HG03196 (cell line): ENCODE data around the gene PDK2.

Experiments
- ATAC-seq: cut with Tn5 transposase; IDR thresholded peaks from one replicate; pipeline ENCODE4 v1.9.1; 2021; ENCODE audit not compliant: unreplicated experiment

The PDK2 gene

DNA sequence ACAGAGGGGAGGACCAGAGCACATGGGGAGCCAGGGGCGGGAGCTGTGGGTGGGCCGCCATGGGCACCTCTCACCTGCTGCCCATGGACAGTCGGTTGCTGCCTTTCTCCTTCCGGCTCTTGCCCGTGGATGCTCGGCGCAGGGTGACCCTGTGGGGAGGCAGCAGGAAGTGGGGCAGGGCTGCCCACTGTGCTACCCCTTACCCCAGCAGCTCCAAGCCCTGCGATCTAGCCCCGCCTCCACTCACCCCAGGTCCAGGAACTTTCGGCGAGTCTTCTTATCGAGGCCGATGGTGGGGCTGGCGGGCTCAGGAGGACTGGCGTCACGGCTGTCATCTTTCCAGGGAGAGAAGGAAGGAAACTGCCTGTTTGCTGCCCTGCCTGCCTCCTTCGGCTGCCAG lies 20.6 kb downstream of the PDK2 start:
- ATAC-seq, result no peak

DNA sequence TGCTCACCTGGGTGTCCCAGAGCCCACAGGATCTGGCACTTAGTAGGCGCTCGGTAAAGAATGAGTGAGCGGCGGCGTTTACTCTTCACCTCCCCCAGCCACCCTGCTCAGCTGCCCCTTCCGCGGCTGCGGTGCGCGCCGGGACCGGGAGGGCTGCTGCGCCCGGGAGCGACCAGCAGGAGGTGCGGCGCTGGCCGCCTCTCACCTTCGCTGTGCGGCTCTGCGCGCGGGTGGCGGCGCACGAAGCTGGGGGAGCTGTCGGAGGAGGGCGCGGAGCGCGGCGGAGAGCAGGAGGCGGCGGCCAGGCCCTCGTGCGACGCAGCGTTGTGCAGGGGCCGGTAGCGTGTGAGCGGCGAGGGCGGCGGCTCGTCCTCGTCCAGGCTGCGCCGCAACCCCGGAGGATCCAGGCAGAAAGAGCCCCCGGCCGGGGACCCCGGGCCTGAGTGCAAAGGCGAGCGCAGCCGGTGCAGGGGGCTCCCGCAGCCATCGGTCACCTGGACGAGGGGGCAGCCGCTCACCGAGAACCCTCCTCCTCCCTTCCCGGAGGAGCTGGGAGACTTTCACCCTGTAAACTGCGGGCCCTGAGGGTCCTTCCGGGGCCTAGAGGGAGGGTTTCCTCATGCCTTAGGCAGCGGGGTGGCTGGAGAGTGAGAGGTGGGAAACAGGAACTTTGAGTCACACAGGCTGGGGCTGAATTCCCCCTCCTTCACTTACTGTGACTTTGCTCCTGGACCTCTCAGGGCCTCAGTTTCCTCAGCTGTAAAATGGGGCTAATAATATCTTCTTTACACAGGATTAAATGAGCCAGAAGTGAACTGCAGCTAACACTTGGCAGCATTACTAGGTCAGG lies 22.3 kb downstream of the PDK2 start:
- ATAC-seq, result no peak

DNA sequence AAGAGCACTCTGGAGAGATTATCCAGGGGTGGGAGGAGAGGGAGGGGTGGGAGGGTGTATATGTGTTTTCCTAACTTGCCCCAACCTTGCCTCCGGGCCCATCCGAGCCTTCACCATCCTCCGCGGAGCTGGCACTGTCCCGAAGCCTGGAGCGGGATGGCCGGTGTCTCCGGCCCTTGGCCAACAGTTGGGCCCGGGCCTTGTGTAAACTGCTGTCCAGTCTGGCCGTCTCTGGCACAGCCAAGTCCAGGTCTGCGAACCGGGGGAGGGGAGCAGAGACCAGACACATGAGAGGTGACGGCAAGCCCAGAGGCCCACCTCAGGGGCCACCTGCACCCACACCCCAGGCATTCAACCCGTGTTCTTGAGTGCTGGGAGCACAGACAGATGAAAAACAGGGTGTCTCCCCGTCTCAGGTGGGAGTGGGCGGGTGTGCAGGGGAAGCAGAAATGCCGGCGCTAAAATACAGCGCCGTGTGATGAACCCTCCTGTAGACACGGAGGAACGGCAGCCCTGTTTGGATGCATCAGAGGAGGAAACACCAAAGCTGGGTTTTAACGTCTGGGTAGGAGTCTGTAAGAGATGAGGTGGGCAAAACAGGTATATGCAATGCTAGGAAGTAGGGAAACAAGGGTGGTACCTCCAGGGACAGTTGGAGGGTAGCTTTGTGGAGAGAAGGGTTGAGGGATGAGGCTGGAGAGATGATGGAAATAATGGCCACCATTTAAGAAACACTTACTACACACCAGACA lies 23.1 kb downstream of the PDK2 start:
- no peak for ATAC-seq

DNA sequence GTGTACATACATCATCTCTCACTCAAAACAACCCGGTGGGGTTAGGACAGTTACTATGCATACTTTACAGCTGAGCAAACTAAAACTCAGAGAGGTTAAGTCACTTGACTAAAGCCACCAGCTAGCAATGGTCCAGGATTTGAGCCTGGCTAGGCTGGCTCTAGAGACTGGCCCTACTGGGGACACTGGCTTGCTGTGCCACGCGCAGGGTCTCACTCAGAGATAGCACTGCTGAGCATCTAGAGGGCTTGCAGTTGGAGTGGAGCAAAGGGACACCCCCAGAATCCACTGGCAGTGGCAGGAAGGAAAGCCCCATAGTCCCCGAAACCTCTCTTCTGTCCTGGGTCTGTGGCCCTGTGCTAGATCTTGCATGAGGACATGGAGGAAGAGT lies 23.7 kb downstream of the PDK2 start:
- ATAC-seq, result no peak

DNA sequence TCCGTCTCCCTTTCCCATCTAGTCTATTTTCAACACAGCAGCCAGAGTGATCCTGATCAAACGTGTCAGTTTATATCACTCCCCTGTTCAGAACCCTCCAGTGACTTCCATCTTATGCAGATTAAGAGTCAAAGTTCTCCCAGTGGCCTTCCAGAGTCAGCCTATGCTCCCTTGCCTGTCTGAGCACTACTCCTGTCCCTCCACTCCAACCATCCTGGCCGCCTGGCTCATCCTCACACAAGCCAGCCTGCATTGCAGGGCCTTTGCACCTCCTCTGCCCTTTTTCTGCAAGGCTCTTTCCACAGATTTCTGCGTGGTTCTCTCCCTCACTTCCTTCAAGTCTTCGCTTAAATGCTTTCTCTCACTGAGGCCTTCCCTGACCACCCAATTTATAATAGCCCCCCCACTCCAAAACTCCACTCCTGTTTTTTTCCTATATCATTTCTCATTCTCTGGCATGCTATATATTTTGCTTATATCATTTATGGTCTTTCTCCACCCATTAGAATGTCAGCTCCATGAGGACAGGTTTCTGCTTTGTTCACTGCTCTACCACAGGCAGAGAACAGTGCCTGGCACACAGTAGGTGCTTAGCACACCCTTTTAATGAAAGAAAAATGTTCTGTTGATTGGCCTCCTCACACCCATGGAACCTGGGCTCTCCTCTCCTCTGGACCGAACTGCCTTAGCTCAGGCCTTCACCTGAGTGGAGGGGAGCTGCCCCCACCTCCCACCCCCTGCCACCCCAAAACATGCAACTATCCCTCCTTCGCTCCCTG lies 25.5 kb downstream of the PDK2 start:
- no peak for ATAC-seq

DNA sequence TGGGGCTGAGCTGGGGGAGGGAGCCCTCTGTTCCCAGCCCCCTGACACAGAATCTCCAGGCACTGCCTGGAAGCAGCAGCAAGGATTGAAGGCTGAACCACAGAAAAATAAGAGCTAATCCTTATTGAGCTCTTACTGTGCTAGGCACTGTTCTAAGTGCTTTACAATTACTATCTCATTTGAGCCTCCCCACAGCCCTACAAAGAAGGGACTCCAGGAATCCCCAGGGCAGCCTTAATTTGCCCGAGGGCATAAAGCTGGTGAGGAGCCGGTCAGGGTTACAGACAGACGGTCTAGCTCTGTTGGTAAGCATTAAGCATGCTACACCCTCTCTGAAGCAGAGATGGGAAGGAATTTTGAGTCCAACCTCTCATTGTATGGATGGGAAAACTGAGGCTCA lies 27.8 kb downstream of the PDK2 start:
- no peak for ATAC-seq

DNA sequence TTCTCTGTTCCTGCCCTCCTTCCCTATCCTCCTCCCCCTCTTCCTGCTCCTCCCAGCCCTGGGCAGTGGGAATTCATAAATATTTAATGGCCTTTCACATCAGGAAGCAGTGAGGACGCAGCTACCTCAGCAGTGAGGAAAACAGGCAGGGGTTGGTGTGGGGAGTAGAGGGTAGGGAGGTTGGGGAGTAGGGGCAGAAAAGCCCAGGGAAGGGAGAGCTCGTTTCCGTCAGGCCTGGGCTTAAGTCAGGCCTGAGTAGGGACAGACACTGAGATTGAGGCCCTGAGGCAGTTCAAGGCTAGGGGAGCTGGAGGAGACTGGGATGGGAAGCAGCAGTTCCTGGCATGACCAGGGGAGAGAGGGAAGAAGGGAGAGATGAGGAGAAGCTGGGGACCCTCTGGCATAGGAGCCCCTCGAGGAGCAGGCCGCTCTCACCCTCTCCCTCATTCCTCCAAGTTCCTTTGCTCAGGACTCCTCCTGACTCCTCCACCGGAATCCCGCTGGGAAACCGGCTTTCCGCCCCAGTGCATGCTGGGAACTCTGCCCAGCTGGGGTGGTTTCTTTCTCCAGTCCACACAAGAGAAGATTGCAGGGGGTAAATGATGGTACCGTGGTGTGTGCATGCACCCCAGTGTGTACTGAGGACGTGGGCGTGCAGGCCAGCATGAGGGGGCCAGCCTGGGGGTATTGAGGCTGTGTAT lies 28.6 kb downstream of the PDK2 start:
- no peak for ATAC-seq

DNA sequence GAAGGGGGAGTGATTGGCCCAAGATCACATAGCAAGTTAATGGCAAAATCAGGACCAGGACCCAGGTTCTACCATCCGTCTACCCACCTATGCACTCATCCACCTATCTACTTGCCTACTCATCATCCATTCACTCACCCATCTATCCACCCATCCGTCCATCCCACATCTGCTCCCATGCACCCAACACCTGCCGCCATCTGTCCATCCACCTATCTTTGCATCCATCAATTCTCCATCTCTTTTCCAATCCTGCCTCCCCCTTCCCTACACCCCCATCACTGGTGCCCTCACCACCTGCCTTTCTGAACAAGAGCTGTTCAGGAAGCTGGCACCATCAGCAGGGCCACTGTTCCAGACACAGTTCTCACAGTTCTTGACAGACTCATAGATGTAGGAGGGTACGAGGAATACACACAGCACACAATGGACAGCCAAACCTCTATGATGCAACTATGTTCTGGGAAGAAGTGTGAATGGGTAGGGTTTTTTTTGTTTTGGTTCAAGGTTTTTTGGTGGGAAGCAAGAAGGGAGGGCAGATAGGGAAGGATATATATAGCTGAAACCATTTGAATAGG lies 30.4 kb downstream of the PDK2 start:
- ATAC-seq, result no peak

DNA sequence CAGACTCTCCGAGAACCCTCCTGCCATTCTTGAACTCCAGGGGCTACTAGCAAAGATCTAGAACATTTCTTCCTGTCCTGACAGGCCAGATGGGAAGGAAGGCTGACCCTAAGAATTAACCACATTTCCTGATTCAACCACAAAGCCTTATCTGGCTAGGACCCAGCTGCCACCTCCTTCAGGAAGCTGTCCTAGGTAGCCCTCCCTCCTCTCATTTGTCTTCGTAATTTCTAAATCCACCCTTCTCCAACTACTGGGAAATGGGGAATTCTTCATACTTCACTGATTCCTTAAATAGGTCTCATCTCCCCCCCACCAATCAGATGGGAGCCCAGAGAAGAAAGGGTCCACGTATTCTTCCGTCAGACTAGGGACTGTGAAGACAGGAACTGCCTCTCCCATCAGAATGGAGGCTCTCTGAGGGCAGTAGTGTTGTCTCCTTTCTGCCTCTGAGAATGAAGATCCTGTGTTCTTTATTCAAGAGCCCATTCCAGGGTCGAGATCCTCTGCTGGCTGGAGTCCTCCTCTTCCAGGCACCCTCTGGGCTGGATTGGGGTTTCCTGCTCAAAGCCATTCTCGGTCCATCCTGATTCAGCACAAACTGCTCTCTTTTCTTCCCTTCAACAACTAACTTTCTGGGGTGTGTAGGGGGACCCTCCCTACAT lies 32.7 kb downstream of the PDK2 start:
- ATAC-seq, result no peak

DNA sequence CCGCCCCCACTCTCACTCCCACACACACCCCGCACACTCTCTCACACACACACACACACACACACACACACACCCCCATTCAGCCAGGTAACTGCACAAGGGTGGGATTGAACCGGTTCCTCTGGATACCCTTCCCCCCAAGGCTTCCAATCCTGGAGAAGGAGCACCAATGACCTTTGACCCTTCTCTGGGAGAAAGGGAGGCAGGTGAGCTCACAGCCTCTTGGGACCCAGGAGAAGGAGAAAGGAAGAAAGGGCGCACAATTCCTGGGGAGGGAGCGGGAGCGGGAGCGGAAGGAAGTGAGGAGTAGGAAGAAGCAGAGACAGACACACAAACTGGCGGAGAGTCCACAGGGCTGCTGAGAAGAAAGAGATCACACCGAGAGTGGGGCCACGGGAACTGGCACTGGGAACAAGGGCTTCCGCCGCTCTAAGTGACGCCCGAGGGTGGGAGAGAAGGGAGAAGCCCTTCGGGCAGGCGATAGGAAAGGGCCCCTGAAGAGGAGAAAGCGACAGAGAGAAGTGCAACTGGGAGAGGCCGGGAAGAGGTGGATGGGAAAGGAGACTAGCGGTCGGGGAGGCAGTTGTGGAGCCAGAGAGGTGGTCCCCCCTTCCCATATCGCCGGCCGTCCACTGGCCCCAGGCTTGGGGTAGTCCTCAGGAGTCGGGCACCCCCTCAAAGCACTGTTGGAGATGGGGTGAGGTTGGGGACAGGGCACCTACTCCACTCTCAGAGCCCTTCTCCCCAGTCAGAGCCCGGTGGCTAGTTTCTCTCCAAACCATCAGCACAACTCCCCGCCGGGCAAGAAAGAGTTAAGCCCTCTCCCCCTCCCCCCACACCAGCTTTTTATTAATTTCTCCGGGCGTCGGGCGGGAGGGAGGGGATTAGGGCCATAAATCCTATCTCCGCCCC lies 33.5 kb downstream of the PDK2 start:
- no peak for ATAC-seq

DNA sequence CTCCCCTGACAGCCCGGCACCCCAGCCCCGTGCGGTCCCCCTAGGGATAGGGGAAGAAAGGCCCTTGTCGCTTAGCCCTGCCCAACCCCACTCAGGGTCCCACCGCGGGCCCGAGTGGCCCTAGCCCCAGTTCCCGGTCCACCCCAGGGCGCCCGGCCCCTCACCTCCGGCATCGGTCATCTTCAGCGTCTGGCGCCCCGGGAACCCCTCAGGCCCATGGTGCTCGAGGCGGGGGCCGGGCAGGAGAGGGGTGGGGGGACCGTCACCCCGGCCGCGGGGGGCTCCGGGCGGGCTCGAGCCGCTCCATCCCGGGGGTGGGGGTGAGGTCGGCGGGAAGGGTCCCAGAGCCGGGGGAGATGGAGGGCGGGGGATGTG lies 34.2 kb downstream of the PDK2 start:
- no peak for ATAC-seq

DNA sequence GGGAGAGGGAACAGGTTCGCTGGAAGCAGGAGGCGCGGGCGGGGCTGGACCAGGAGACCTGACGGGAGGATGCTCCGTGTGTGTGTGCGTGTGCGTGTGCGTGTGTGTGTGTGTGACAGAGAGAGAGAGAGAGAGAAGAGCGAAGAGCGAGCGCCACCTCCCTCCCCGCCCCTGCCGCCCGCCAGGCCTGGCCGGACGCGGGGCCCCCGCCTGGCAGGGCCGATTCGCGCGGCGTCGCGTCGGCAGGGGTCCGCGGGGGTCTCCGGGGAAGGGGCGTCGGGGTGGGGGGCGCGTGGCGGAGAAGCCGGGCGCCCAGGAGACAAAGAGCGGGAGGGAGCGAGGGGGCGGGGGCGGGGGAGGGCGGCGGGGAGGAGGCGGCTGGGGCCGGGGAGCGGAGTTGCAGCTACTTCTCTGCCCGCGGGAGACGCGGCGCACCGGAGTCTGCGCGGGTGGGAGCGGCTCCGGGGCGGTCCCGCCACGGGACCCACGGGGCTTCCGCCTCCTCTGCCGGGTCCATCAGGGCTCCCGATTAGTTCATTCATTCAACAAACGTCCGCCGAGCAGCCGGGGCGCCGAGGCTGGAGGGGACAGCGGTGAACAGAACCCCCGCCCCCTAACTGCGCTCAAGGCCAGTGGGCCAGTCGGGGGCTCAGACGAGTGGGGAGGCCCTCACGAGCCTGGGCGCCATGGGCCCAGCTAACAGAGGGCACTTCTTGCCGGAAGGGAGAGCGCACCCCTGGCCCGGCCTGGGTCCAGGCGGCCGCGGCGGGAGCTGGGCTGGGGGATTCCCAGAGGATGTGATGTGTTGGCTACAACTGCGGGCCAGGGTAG lies 34.8 kb downstream of the PDK2 start, which contains the start of gene SAMD14:
SAMD14 (minus strand) TSS at position 433 of the 831 bp plus-strand sequence. CDS start 5,201 bp downstream, outside the sequence.
- no peak for ATAC-seq

DNA sequence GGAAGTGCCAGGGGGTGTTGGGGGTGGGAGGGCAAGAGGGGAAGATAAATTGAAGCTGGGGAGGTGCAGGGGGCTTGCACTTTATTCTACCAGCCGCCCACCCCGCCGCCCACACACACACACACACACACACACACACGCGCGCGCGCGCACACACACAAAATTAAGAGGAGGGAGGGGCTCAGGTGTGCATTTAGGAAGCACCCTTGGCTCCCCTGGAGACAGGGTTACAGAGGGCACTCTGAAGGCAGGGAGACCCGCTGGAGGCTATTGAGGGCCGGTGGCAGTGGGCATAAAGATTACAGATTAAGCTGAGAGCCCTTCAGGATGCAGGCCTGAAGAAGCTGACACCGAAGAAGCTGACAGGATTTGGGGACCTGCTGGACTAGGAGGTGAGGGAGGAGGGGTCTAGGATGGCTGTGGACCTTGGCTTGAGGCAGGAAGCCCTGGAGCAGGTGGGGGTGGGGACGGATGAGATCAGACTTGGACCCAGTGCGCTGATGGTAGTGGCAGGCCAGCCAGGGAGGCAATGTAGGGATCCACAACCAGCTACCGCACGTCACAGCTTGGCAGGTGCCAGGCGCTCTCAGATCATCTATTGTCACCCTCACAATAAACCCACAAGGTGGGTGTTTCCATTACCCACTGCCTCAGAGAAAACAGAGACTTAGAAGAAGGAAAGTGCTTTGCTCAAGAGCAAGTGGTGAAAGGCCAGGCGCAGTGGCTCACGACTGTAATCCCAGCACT lies 35.6 kb downstream of the PDK2 start:
- ATAC-seq, result no peak

DNA sequence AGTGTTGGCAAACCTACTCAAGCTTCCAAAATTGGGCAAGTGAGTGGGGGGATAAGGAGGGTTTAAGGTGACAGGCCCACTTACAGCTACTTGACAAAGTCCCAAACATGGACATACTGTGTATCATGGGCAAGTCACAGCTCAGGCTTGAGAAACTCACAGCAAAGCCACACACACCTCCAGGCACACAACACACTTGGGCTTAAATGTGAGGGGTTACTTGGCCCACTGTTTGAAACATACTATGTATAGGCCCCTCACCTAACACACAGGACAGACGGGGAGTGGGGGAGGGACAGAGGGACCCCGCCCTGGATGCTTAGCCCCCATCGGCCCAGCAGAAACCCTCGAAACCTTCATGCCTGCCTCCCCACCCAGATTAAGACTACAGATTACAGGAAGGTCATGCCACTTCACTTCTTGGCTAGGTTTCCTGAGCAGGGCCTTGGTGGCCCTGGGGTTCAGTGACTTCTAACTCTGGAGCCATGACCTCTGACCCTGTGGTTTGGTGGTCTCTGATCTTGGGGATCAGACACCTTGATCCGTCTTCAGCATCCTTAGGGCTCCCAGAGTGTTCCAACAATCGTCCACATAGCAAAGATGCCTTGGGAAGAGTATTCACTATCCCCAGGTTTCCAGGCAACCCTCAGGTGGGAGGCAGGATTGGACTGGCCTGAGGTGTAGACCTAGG lies 37.1 kb downstream of the PDK2 start:
- no peak for ATAC-seq

DNA sequence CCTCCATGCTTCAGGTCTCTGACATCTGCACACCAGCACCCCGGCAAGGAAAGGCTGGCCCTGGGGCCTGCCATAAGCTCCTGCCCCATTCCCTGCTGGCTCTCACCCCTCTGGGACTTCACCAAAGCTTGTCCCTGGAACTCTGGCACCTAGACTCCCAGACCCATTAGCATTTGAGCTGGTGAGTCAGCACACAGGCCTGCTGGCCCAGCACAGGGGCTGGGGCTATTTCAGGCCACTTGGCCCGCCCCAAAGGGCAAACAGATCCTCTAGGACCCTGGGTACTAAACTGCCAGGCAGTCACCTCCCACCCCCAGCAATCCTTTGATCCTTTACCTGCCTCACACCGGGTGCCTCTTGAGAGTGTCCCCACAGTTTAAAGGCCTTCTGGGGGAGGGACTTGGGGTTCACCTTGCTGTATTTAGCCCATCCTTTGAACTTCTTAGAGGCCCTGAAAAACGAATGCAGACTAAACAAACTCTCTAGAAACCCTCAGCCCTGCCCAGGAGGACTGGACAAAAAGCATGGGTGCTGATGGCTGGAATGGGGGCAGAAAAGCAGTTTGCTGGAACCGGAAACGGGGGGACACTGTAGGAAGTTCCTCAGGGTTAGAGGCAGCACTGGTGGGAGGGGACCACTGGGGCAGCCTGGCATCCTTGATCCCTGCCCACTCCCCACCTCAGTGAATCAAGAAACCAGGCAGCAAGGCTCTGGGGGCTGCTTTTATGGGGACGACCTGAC lies 38.0 kb downstream of the PDK2 start:
- no peak for ATAC-seq

DNA sequence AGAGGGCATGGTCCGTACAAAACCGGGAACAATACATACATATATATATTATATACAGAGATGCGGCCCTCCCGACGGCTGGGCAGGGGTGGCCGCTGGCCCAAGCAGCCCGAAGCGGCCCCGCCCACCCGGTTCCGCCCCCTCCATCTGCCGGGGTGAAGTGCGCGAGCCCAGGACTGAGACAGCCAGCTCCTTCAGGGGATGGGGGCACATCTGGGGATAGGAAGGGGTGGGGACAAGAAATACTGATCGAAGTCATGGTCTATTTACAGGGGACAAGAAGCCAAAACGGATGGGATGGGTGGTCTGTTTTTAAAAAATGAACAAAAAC lies 38.6 kb downstream of the PDK2 start:
- no peak for ATAC-seq
